SK-N-SH treated with all-trans-retinoic acid at 6 μM for 48 hours (cell line): ENCODE data around the gene GSTP1.
"Not testable (repeated sequence)": the region's sequence is repeated elsewhere in the genome, so short reads cannot be mapped to it uniquely, and the experiment has no call there.

Experiments used
- ATAC-seq: fragments of 200-7000 bp; cut with Tn5 transposase; 3 replicates; pipeline ENCODE4 v1.9.1; 2020; ENCODE audit warnings: mild to moderate bottlenecking, moderate library complexity
- ARNTL ChIP-seq: fragments of 450-650 bp; formaldehyde crosslinking; IDR thresholded peaks from 2 replicates; pipeline ENCODE4 v1.5.0; 2020; ENCODE audit warnings: low read depth, mild to moderate bottlenecking, moderate library complexity, borderline replicate concordance
- BACH2 ChIP-seq: fragments of 250-450 bp; sonication (Bioruptor Pico); IDR thresholded peaks from 2 replicates; pipeline ENCODE4 v1.9.0; 2021; ENCODE audit warnings: mild to moderate bottlenecking, borderline replicate concordance
- CSDC2 ChIP-seq: fragments of 250-450 bp; sonication (Bioruptor Pico); IDR thresholded peaks from 2 replicates; pipeline ENCODE4 v1.5.0; 2020; ENCODE audit warnings: mild to moderate bottlenecking, moderate library complexity
- ISL1 ChIP-seq: fragments of 250-450 bp; sonication (Bioruptor Pico); IDR thresholded peaks from 2 replicates; pipeline ENCODE4 v2.1.2; 2022; ENCODE audit warnings: mild to moderate bottlenecking, moderate library complexity
- OSR1 ChIP-seq: fragments of 250-450 bp; sonication (Bioruptor Pico); IDR thresholded peaks from 2 replicates; pipeline ENCODE4 v1.8.0; 2022; ENCODE audit warnings: moderate library complexity, mild to moderate bottlenecking, inconsistent platforms
- PPARA ChIP-seq: fragments of 250-450 bp; sonication (Bioruptor Pico); IDR thresholded peaks from 2 replicates; pipeline ENCODE4 v1.5.0; 2020; ENCODE audit warnings: mild to moderate bottlenecking, borderline replicate concordance
- RARB ChIP-seq: fragments of 250-450 bp; sonication (Bioruptor Pico); IDR thresholded peaks from 2 replicates; pipeline ENCODE4 v1.8.0; 2021; ENCODE audit warnings: mild to moderate bottlenecking, moderate library complexity
- SNAI2 ChIP-seq: fragments of 250-450 bp; sonication (Bioruptor Pico); IDR thresholded peaks from 2 replicates; pipeline ENCODE4 v1.5.0; 2020; ENCODE audit warnings: mild to moderate bottlenecking, moderate library complexity
- TCF4 ChIP-seq: fragments of 250-450 bp; sonication (Bioruptor Pico); IDR thresholded peaks from 2 replicates; pipeline ENCODE4 v1.8.0; 2021; ENCODE audit warnings: mild to moderate bottlenecking, moderate library complexity, borderline replicate concordance
- TOX ChIP-seq: fragments of 250-450 bp; sonication (Bioruptor Pico); IDR thresholded peaks from 2 replicates; pipeline ENCODE4 v1.8.0; 2021; ENCODE audit warnings: mild to moderate bottlenecking, moderate library complexity, borderline replicate concordance
- ZC3H10 ChIP-seq: fragments of 250-450 bp; sonication (Bioruptor Pico); IDR thresholded peaks from 2 replicates; pipeline ENCODE4 v1.5.1; 2021; ENCODE audit warnings: mild to moderate bottlenecking, moderate library complexity
- ZFP3 ChIP-seq: fragments of 250-450 bp; sonication (Bioruptor Pico); IDR thresholded peaks from 2 replicates; pipeline ENCODE4 v1.5.0; 2020; ENCODE audit warnings: mild to moderate bottlenecking, moderate library complexity
- ZFP30 ChIP-seq: fragments of 450-650 bp; formaldehyde crosslinking; IDR thresholded peaks from 2 replicates; pipeline ENCODE4 v1.5.0; 2022; ENCODE audit warnings: mild to moderate bottlenecking, moderate library complexity
- ZNF565 ChIP-seq: fragments of 450-650 bp; formaldehyde crosslinking; conservative IDR thresholded peaks from 2 replicates; pipeline ENCODE4 v1.5.0; 2020; ENCODE audit warnings: low read depth, mild to moderate bottlenecking, moderate library complexity
- ZNF70 ChIP-seq: fragments of 450-650 bp; formaldehyde crosslinking; IDR thresholded peaks from 2 replicates; pipeline ENCODE4 v1.5.0; 2020; ENCODE audit warnings: mild to moderate bottlenecking, moderate library complexity
- ZNF8 ChIP-seq: fragments of 450-650 bp; formaldehyde crosslinking; IDR thresholded peaks from 2 replicates; pipeline ENCODE4 v1.5.0; 2020; ENCODE audit warnings: mild to moderate bottlenecking, moderate library complexity
- TF ChIP-seq, protein P1 (sequence below): fragments of 250-450 bp; sonication (Bioruptor Pico); IDR thresholded peaks from 2 replicates; pipeline ENCODE4 v1.5.0; 2020; ENCODE audit warnings: mild to moderate bottlenecking, moderate library complexity
- TF ChIP-seq, protein P2 (sequence below): fragments of 250-450 bp; sonication (Bioruptor Pico); IDR thresholded peaks from 2 replicates; pipeline ENCODE4 v1.5.1; 2020; ENCODE audit warnings: low read depth, mild to moderate bottlenecking, moderate library complexity

Gene GSTP1

GRCh38 chr11:67614730-67615714, 31.4 kb downstream of the GSTP1 start:
- TF ChIP-seq PPARA (CRISPR knock-in tag), result no peak
- peak; percentile 78 for ATAC-seq

GRCh38 chr11:67615728-67616430, 32.3 kb downstream of the GSTP1 start:
- peak; percentile 5; the same call in 2 of the 3 replicates for ATAC-seq
- TF ChIP-seq ZC3H10, result no peak
- TF ChIP-seq ZNF8 (CRISPR knock-in tag), result no peak
- TF ChIP-seq RARB (CRISPR knock-in tag), result no peak
- TF ChIP-seq, protein P1, sequence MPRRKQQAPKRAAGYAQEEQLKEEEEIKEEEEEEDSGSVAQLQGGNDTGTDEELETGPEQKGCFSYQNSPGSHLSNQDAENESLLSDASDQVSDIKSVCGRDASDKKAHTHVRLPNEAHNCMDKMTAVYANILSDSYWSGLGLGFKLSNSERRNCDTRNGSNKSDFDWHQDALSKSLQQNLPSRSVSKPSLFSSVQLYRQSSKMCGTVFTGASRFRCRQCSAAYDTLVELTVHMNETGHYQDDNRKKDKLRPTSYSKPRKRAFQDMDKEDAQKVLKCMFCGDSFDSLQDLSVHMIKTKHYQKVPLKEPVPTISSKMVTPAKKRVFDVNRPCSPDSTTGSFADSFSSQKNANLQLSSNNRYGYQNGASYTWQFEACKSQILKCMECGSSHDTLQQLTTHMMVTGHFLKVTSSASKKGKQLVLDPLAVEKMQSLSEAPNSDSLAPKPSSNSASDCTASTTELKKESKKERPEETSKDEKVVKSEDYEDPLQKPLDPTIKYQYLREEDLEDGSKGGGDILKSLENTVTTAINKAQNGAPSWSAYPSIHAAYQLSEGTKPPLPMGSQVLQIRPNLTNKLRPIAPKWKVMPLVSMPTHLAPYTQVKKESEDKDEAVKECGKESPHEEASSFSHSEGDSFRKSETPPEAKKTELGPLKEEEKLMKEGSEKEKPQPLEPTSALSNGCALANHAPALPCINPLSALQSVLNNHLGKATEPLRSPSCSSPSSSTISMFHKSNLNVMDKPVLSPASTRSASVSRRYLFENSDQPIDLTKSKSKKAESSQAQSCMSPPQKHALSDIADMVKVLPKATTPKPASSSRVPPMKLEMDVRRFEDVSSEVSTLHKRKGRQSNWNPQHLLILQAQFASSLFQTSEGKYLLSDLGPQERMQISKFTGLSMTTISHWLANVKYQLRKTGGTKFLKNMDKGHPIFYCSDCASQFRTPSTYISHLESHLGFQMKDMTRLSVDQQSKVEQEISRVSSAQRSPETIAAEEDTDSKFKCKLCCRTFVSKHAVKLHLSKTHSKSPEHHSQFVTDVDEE, result no peak
- no peak for TF ChIP-seq ISL1 (CRISPR knock-in tag)
- TF ChIP-seq ZNF565 (CRISPR knock-in tag), result no peak
- TF ChIP-seq OSR1 (CRISPR knock-in tag), result no peak
- TF ChIP-seq ZNF70 (CRISPR knock-in tag), result no peak
- TF ChIP-seq ZFP30, result no peak

DNA sequence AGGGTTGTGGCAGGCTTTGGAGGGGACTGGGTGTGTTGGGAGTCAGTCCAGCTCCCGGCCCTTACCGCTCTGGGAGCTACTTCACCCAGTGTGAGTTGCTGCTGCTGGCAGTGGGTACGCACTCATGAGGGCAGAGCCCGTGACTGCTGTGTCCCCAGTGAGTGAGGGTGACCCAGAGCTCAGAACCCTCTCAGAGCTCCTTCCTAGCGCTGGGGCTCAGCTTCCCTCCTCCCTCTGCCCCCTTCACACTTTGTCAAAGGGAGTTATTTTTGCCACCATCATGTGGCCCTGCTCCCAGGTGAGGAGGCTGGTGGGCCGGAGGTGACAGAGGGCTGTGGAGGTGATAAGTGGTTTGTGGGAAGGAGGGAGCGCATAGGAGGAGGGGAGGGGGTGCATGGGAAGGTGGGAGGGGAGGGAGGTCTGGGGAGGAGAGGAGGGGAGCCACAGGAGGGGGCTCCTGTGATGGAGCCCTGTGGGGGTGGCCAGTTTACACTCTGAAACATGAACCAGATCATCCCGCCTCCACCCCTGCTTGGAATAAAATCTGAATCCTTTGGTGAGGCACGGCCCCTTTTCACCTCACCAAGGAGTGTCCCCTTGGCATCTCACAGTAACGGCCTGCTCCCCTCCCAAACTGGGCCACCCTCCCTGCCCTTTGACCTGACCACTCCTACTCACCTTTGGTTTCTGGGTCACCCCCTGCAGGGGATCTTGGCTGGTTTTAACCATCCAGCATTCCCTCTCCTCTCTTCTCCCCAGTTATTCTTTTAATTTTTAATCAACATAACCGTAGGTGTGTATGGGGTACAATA, 33.0 kb downstream of the GSTP1 start:
- ATAC-seq, result no peak
- no peak for TF ChIP-seq ZNF70 (CRISPR knock-in tag)
- TF ChIP-seq, protein P2, sequence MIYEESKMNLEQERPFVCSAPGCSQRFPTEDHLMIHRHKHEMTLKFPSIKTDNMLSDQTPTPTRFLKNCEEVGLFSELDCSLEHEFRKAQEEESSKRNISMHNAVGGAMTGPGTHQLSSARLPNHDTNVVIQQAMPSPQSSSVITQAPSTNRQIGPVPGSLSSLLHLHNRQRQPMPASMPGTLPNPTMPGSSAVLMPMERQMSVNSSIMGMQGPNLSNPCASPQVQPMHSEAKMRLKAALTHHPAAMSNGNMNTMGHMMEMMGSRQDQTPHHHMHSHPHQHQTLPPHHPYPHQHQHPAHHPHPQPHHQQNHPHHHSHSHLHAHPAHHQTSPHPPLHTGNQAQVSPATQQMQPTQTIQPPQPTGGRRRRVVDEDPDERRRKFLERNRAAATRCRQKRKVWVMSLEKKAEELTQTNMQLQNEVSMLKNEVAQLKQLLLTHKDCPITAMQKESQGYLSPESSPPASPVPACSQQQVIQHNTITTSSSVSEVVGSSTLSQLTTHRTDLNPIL (CRISPR knock-in tag), result no peak
- TF ChIP-seq ZC3H10, result no peak
- TF ChIP-seq ZFP3, result no peak
- TF ChIP-seq ZFP30, result no peak
- no peak for TF ChIP-seq TCF4 (CRISPR knock-in tag)
- no peak for TF ChIP-seq PPARA (CRISPR knock-in tag)
- TF ChIP-seq TOX (CRISPR knock-in tag), result no peak
- no peak for TF ChIP-seq ARNTL (CRISPR knock-in tag)
- TF ChIP-seq, protein P1, result no peak
- TF ChIP-seq, all 23 proteins: peak for 0

GRCh38 chr11:67617243-67617953, 33.8 kb downstream of the GSTP1 start:
- no peak for TF ChIP-seq ARNTL (CRISPR knock-in tag)
- TF ChIP-seq TOX (CRISPR knock-in tag), result no peak
- TF ChIP-seq ZFP3, result no peak
- no peak for TF ChIP-seq PPARA (CRISPR knock-in tag)
- no peak for TF ChIP-seq ZNF8 (CRISPR knock-in tag)
- no peak for TF ChIP-seq ISL1 (CRISPR knock-in tag)
- no peak for TF ChIP-seq ZNF565 (CRISPR knock-in tag)
- TF ChIP-seq OSR1 (CRISPR knock-in tag), result no peak
- no peak for TF ChIP-seq TCF4 (CRISPR knock-in tag)
- no peak for TF ChIP-seq ZC3H10
- no peak for TF ChIP-seq SNAI2
- TF ChIP-seq CSDC2 (CRISPR knock-in tag), result no peak
- no peak for TF ChIP-seq BACH2 (CRISPR knock-in tag)

GRCh38 chr11:67618901-67619659, 35.5 kb downstream of the GSTP1 start:
- ATAC-seq, result not testable (repeated sequence)

More at GRCh38 chr11:67617243-67617953, 33.8 kb downstream of the GSTP1 start:
- no peak for ATAC-seq

GRCh38 chr11:67619683-67620618, 36.3 kb downstream of the GSTP1 start:
- not testable (repeated sequence) for ATAC-seq
